ENCODE results near the gene MTMR3. TPM values are rescaled to one million over a fixed set of nuclear protein-coding genes. Genes with fewer than 3 reads are reported as not detected.

The MTMR3 gene
- total and polyA plus RNA-seq, 2 of the 8 experiments (the other 6 are each of a cell fraction or from before 2014, with no cell fraction given) = 16.9 to 18.5 TPM

DNA sequence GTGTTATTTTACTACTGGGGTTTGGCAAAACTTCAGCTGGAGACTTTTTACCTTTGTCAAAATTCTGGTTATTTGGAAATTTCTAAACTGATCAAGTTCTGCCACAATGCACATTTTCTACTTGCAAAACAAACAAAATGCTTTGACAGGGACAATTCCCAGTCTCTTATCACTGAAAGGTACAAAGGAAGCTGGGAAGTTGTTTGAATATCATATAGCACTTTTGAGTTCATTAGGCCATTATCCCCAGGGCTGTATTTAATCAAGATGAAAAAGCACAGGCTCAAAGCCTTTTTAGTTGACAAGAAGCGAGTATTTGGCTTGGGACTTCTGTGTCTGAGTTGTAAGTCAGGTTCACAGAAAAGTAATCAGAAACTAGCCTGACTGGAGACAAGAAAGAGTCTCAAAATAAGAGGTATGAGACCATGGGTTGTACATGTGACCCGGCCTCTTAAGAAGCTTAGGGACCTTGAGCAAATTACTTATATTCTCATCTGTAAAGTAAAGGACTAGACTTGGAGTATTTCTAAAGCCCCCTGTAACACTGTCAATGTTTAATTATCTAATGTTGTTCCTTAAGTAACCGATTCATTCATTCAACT lies 194.4 kb downstream of the MTMR3 start (continued):
- no peak for TF ChIP-seq SIN3A (conservative IDR thresholded peaks at IDR 0.05 in 1 of 2, IDR thresholded peaks at IDR 0.05 in 1 of 2; ENCODE audit: low read depth in 1 of 2, low read length in 2 of 2)
- TF ChIP-seq, protein P1, sequence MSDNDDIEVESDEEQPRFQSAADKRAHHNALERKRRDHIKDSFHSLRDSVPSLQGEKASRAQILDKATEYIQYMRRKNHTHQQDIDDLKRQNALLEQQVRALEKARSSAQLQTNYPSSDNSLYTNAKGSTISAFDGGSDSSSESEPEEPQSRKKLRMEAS (IDR thresholded peaks at IDR 0.05) = no peak
- TF ChIP-seq BACH1 (IDR thresholded peaks at IDR 0.05; ENCODE audit: low read length) = no peak
- TF ChIP-seq SAP30 (IDR thresholded peaks at IDR 0.05; ENCODE audit: insufficient read depth, insufficient replicate concordance, low read length) = no peak
- no peak for TF ChIP-seq TEAD4 (IDR thresholded peaks at IDR 0.05; ENCODE audit: low read depth, low read length)
- TF ChIP-seq JUN (IDR thresholded peaks at IDR 0.05; ENCODE audit: low read depth, low read length) = no peak
- TF ChIP-seq SUZ12 (IDR thresholded peaks at IDR 0.05; ENCODE audit: low read length) = no peak
